A549 (cell line): ENCODE results near the gene HERC4. TPM values are rescaled to one million over a fixed set of nuclear protein-coding genes. Genes with fewer than 3 reads are reported as not detected.

Experiments used
- ATAC-seq, 2 experiments: fragments of 200-7000 bp in 1 of 2; fragments of >200 bp in 1 of 2; cut with Nextera tagmentation in 1 of 2; cut with Tn5 transposase in 1 of 2; 3 replicates each; pipeline versions ENCODE4 v1.8.0 to v1.9.1; 2018 to 2020; ENCODE audit warnings: mild to moderate bottlenecking in 1 of 2, moderate library complexity in 1 of 2
- CTCF ChIA-PET: fragments of 300-600 bp; sonication (Branson Sonifier 250); formaldehyde crosslinking; extraction: SDS; loops from one replicate; lab custom pipeline; 2021; ENCODE audit warnings: antibody characterized with exemption, inconsistent platforms; lab: Yijun Ruan, JAX
- POLR2A ChIA-PET: fragments of 350-600 bp; formaldehyde crosslinking; extraction: SDS; loops from one replicate; lab custom pipeline; 2021; ENCODE audit warnings: antibody characterized with exemption, inconsistent platforms; lab: Yijun Ruan, JAX
- DNase-seq, 2 experiments: peaks; one replicate each; pipeline versions ENCODE4 v3.0.0 to v3.0.0-alpha.2; 2011 to 2016; ENCODE audit warnings: low read depth in 1 of 2, low spot score in 1 of 2
- FAIRE-seq: peaks from 2 replicates; lab custom pipeline; 2011; peaks lifted over from hg19 to GRCh38; lab: Jason Lieb, UNC
- H3K27ac ChIP-seq, 2 experiments: fragments of >200 bp; sonication (Bioruptor Twin); formaldehyde crosslinking; 3 replicates each; pipeline ENCODE4 v1.5.1; 2016 to 2017
- H3K4me1 ChIP-seq: fragments of >200 bp; sonication (Bioruptor Twin); formaldehyde crosslinking; 3 replicates; pipeline ENCODE4 v1.6.1; 2016
- H3K4me2 ChIP-seq: fragments of >200 bp; sonication (Bioruptor Twin); formaldehyde crosslinking; 3 replicates; pipeline ENCODE4 v1.6.1; 2016
- H3K4me3 ChIP-seq: fragments of >200 bp; sonication (Bioruptor Twin); formaldehyde crosslinking; 3 replicates; pipeline ENCODE4 v1.5.1; 2016
- H3K9me3 ChIP-seq: fragments of >200 bp; sonication (Bioruptor Twin); formaldehyde crosslinking; 3 replicates; pipeline ENCODE4 v1.6.1; 2016
- CEBPB ChIP-seq, 2 experiments: fragments of >200 bp in 1 of 2; sonication (Bioruptor Twin) in 1 of 2; formaldehyde crosslinking in 1 of 2; IDR thresholded peaks; 2 replicates each; pipeline ENCODE4 v1.6.1; 2012 to 2016
- CHD2 ChIP-seq: fragments of 150-350 bp; IDR thresholded peaks from 2 replicates; pipeline ENCODE4 v1.6.1; 2014; ENCODE audit warnings: low read length; ENCODE audit not compliant: partially characterized antibody
- E2F6 ChIP-seq: IDR thresholded peaks from 2 replicates; pipeline ENCODE4 v1.6.1; 2012; ENCODE audit warnings: low read depth, borderline replicate concordance
- ELK1 ChIP-seq: fragments of 150-350 bp; IDR thresholded peaks from 2 replicates; pipeline ENCODE4 v1.6.1; 2014; ENCODE audit warnings: low read depth, mild to moderate bottlenecking, low read length
- EP300 ChIP-seq, 2 experiments: fragments of >200 bp; sonication (Bioruptor Twin); formaldehyde crosslinking; IDR thresholded peaks; 2 replicates in 1 of 2; 3 replicates in 1 of 2; pipeline ENCODE4 v1.6.1; 2016 to 2017
- FOSB ChIP-seq: fragments of 250-450 bp; sonication (Bioruptor Pico); IDR thresholded peaks from 2 replicates; pipeline ENCODE4 v1.5.0; 2020; ENCODE audit warnings: mild to moderate bottlenecking, moderate library complexity
- FOSL2 ChIP-seq, 2 experiments: fragments of 450-650 bp in 1 of 2; fragments of >200 bp in 1 of 2; sonication (Bioruptor Twin) in 1 of 2; formaldehyde crosslinking; IDR thresholded peaks; 2 replicates each; pipeline versions ENCODE4 v1.5.0 to v1.6.1; 2016 to 2020; ENCODE audit warnings: mild to moderate bottlenecking in 1 of 2, moderate library complexity in 1 of 2
- GATA3 ChIP-seq: IDR thresholded peaks from 2 replicates; pipeline ENCODE4 v1.6.1; 2012; ENCODE audit warnings: borderline replicate concordance
- HES2 ChIP-seq: fragments of >200 bp; sonication (Bioruptor Twin); formaldehyde crosslinking; IDR thresholded peaks from 2 replicates; pipeline ENCODE4 v1.6.1; 2016
- JUN ChIP-seq, 2 experiments: fragments of >200 bp; sonication (Bioruptor Twin); formaldehyde crosslinking; IDR thresholded peaks; 2 replicates in 1 of 2; 3 replicates in 1 of 2; pipeline ENCODE4 v1.6.1; 2016 to 2017
- JUNB ChIP-seq: fragments of >200 bp; sonication (Bioruptor Twin); formaldehyde crosslinking; IDR thresholded peaks from 2 replicates; pipeline ENCODE4 v1.6.1; 2016
- MAX ChIP-seq: IDR thresholded peaks from 2 replicates; pipeline ENCODE4 v1.6.1; 2012
- PBX3 ChIP-seq: IDR thresholded peaks from 2 replicates; pipeline ENCODE4 v1.6.1; 2012
- POLR2A ChIP-seq: IDR thresholded peaks from 2 replicates; pipeline ENCODE4 v1.6.1; 2012; ENCODE audit warnings: mild to moderate bottlenecking, low read length
- POLR2AphosphoS2 ChIP-seq: conservative IDR thresholded peaks from 2 replicates; pipeline ENCODE4 v1.6.1; 2012; ENCODE audit warnings: low read length, improper control_type of control experiment, inconsistent platforms
- RAD21 ChIP-seq, 2 experiments: fragments of >200 bp in 1 of 2; sonication (Bioruptor Twin) in 1 of 2; formaldehyde crosslinking in 1 of 2; IDR thresholded peaks in 1 of 2; conservative IDR thresholded peaks in 1 of 2; 2 replicates in 1 of 2; 3 replicates in 1 of 2; pipeline ENCODE4 v1.6.1; 2012 to 2018; ENCODE audit warnings: inconsistent platforms in 1 of 2
- SREBF2 ChIP-seq: fragments of 450-650 bp; IDR thresholded peaks from 2 replicates; pipeline ENCODE4 v1.6.1; 2014; ENCODE audit warnings: mild to moderate bottlenecking, moderate library complexity
- ZFP36 ChIP-seq: fragments of 450-650 bp; IDR thresholded peaks from 2 replicates; pipeline ENCODE4 v1.6.1; 2014; ENCODE audit warnings: borderline replicate concordance; ENCODE audit not compliant: partially characterized antibody
- WGBS: methylation state at CpG from one replicate; pipeline ENCODE4 v1.1.6; 2017; ENCODE audit errors: missing lambda C conversion rate; 5-methylcytosine and 5-hydroxymethylcytosine counted together
- polyA plus RNA-seq, 4 experiments: library from polyadenylated mRNA; depleted of rRNA in 3 of 4; stranded (reverse); fragments of >200 nt; fragmentation: RNase III in 1 of 4; extraction: RNeasy Plus Mini Kit Qiagen cat#74134 plus additional on column Dnase treatment in 1 of 4; gene quantifications; 2 replicates in 3 of 4; 3 replicates in 1 of 4; pipeline ENCODE4 v1.2.3, GENCODE V29; 2011 to 2017

HERC4 gene
- polyA plus RNA-seq, 2 of the 4 experiments (the other 2 are of a cell fraction) = 43.2 to 51.3 TPM

GRCh38 chr10:68099736-68100135 lies 24.7 kb upstream of the HERC4 start:
- WGBS = 35% methylated on average over 3 of the region's 3 CpGs
- Histone ChIP-seq H3K27ac (peak overlapping the region; percentile 78 to 90), H3K9me3 (no peaks in the 10 kb centered on the region), H3K4me2 (peak overlapping the region; percentile 35), H3K4me3 (no peak overlapping the region), H3K4me1 (peaks cover 89% of the 10 kb centered on the region)
- ATAC-seq (peak in 1 of 2 experiments; percentile 55; a peak in 3 of 6 replicates), FAIRE-seq (peak; percentile 68), DNase-seq (no peak)
- TF ChIP-seq SREBF2 (no peak), FOSL2 (IDR thresholded peaks at IDR 0.05) (no peak), FOSL2 (CRISPR knock-in tag; IDR thresholded peaks at IDR 0.05) (0 out of 2 replicates have a peak, but pooled peaks have one; percentile 22), FOSB (no peak), ELK1 (no peak)
- POLR2A ChIA-PET = interaction anchor here (1.0 kb wide), 1 partner anchor 12 kb away, joined by 4 read pairs; no protein-coding TSS in a partner anchor
- CTCF ChIA-PET = interaction anchor here (1.2 kb wide), 1 partner anchor 12 kb away, joined by 4 read pairs; no protein-coding TSS in a partner anchor

GRCh38 chr10:68096913-68097516 lies 21.9 kb upstream of the HERC4 start:
- Histone ChIP-seq H3K27ac (peak overlapping the region; percentile 88 to 90), H3K9me3 (no peaks in the 10 kb centered on the region), H3K4me2 (peak overlapping the region; percentile 64), H3K4me1 (peaks cover 96% of the 10 kb centered on the region), H3K4me3 (no peak overlapping the region)
- peak; percentile 80 to 92 for ATAC-seq
- TF ChIP-seq ZFP36 (no peak), EP300 (IDR thresholded peaks at IDR 0.05) (peak in 1 of 2 experiments; percentile 63; a peak in 1 of 5 replicates), CHD2 (no peak), MAX (peak; percentile 70), PBX3 (no peak), JUN (IDR thresholded peaks at IDR 0.05) (peak in 1 of 2 experiments; percentile 72; a peak in 2 of 5 replicates), CEBPB (IDR thresholded peaks at IDR 0.05) (peak in 1 of 2 experiments; percentile 70; a peak in 2 of 4 replicates), FOSL2 (IDR thresholded peaks at IDR 0.05) (peak; percentile 80), FOSL2 (CRISPR knock-in tag; IDR thresholded peaks at IDR 0.05) (peak; percentile 88), GATA3 (peak; percentile 77), POLR2A (no peak), E2F6 (no peak), RAD21 (conservative IDR thresholded peaks at IDR 0.05 in 1 of 2, IDR thresholded peaks at IDR 0.05 in 1 of 2) (0 out of 5 replicates have a peak, but pooled peaks of 1 of the 2 experiments have one; percentile 16), JUNB (peak; percentile 83)
- peak; percentile 69 to 84 for DNase-seq
- peak; percentile 97 for FAIRE-seq
- 30% methylated on average over 4 of the region's 4 CpGs for WGBS
- POLR2A ChIA-PET = interaction anchor here (0.9 kb wide), 2 partner anchors 10 to 134 kb away, joined by 4 to 5 read pairs; no protein-coding TSS in a partner anchor
- CTCF ChIA-PET = interaction anchor here (0.9 to 1.9 kb wide), 4 partner anchors 9 to 59 kb away, joined by 3 to 5 read pairs (median 5); no protein-coding TSS in a partner anchor

- 0% methylated on average over 2 of the region's 2 CpGs for WGBS
- ChIA-PET CTCF (interaction anchor here (0.6 to 14.9 kb wide), 2 partner anchors 58 to 120 kb away, joined by 4 to 241 read pairs; no protein-coding TSS in a partner anchor), POLR2A (interaction anchor here (0.5 to 0.6 kb wide), 2 partner anchors 234 to 821 kb away, joined by 3 read pairs; no protein-coding TSS in a partner anchor)
- H3K4me2 ChIP-seq = peak overlapping the region; percentile 60
- peaks cover 92% of the 10 kb centered on the region for H3K4me1 ChIP-seq
- no peak for FAIRE-seq
- H3K27ac ChIP-seq = peak overlapping the region; percentile 86 to 90
- no peak overlapping the region for H3K4me3 ChIP-seq
- peak; percentile 59 to 69 for ATAC-seq
- no peaks in the 10 kb centered on the region for H3K9me3 ChIP-seq
- peak in 1 of 2 experiments; percentile 67 for DNase-seq
- TF ChIP-seq FOSL2 (IDR thresholded peaks at IDR 0.05) (no peak), FOSL2 (CRISPR knock-in tag; IDR thresholded peaks at IDR 0.05) (peak; percentile 39; the same call in 1 of the 2 replicates), JUNB (peak; percentile 55; the same call in 1 of the 2 replicates), HES2 (no peak), GATA3 (peak; percentile 61; the same call in 1 of the 2 replicates), POLR2AphosphoS2 (no peak)
Measured at GRCh38 chr10:68095153-68095552, 20.1 kb upstream of the HERC4 start.
